GM21529 (cell line): ENCODE results near the gene AACS.

Experiments used
- ATAC-seq: cut with Tn5 transposase; IDR thresholded peaks from one replicate; pipeline ENCODE4 v1.9.1; 2021; ENCODE audit not compliant: unreplicated experiment

Gene AACS

GRCh38 chr12:125183187-125184067 lies 118.2 kb downstream of the AACS start:
- ATAC-seq, result peak; percentile 77

GRCh38 chr12:125184213-125184967 lies 119.2 kb downstream of the AACS start:
- no peak for ATAC-seq

GRCh38 chr12:125185311-125185739 lies 120.1 kb downstream of the AACS start:
- ATAC-seq, result no peak

GRCh38 chr12:125185740-125186470 lies 120.7 kb downstream of the AACS start, which contains the start of gene TMEM132B:
TMEM132B (plus strand) TSS chr12:125186386.
- no peak for ATAC-seq

GRCh38 chr12:125186471-125187147 lies 121.4 kb downstream of the AACS start:
- no peak for ATAC-seq

GRCh38 chr12:125187148-125187745 lies 122.0 kb downstream of the AACS start:
- no peak for ATAC-seq

- no peak for ATAC-seq
Measured at GRCh38 chr12:125187780-125188741, 122.8 kb downstream of the AACS start.

- ATAC-seq, result no peak
Measured at GRCh38 chr12:125189015-125189414, 123.8 kb downstream of the AACS start.

- no peak for ATAC-seq
Measured at GRCh38 chr12:125189502-125189901, 124.3 kb downstream of the AACS start.

- no peak for ATAC-seq
Measured at GRCh38 chr12:125191361-125192087, 126.3 kb downstream of the AACS start.

- no peak for ATAC-seq
Measured at GRCh38 chr12:125192690-125193221, 127.5 kb downstream of the AACS start.
